Motor neuron (in vitro differentiated cells): ENCODE measurements around the gene ATP8A2. TPM values are rescaled to one million over a fixed set of nuclear protein-coding genes. Genes with fewer than 3 reads are reported as not detected.

Experiments used
- ATAC-seq, 8 experiments: fragments of 200-7000 bp; cut with Tn5 transposase; replicated peaks in 6 of 8; 2 replicates each; pipeline ENCODE4 v1.8.0; 2021; ENCODE audit warnings: mild to moderate bottlenecking in 8 of 8, moderate library complexity in 8 of 8
- H3K27ac ChIP-seq, 2 donors: fragments of 250-450 bp; sonication (Bioruptor Pico); 2 replicates each; pipeline ENCODE4 v1.9.0; 2021; ENCODE audit warnings: antibody characterized with exemption in 2 of 2, mild to moderate bottlenecking in 2 of 2, moderate library complexity in 1 of 2
- H3K4me1 ChIP-seq, 2 donors: fragments of 250-450 bp; sonication (Bioruptor Pico); replicated peaks in 1 of 2; 2 replicates each; pipeline ENCODE4 v1.6.1; 2021; ENCODE audit warnings: antibody characterized with exemption in 2 of 2, mild to moderate bottlenecking in 2 of 2, moderate library complexity in 1 of 2
- H3K4me3 ChIP-seq, 5 donors: fragments of 250-450 bp; sonication (Bioruptor Pico); 2 replicates each; pipeline ENCODE4 v1.9.0; 2021; ENCODE audit warnings: antibody characterized with exemption in 5 of 5, mild to moderate bottlenecking in 5 of 5, moderate library complexity in 4 of 5
- WGBS, 10 experiments: fragments of 450-650 bp; shearing (Covaris generic); methylation state at CpG; one replicate each; pipeline ENCODE4 v1.0.0; 2022; 5-methylcytosine and 5-hydroxymethylcytosine counted together
- in situ Hi-C, 9 experiments: fragments of 400-800 bp; cut with MboI; loops; one replicate each; pipeline ENCODE4 v1.15.0; 2021; ENCODE audit warnings: low sequenced_read_pairs in 9 of 9, low pct_unique_long_range_greater_than_20kb in 2 of 9; ENCODE audit not compliant: unreplicated experiment in 9 of 9
- total RNA-seq, 8 experiments: library from RNA; unstranded; fragments of 300-600 nt; gene quantifications; 2 replicates each; pipeline versions ENCODE4 v1.2.3 to v1.2.4, GENCODE V29; 2022

ATP8A2 gene
- total RNA-seq, 8 experiments from 2014 or later, result 0.10 to 13.8 (median 6.7) TPM

- Histone ChIP-seq H3K27ac (no peak overlapping the region), H3K4me3 (no peak overlapping the region), H3K4me1 (peaks cover 0 to 5% of the 10 kb centered on the region in 2 donors)
- 8 to 91% (median 70%) methylated on average over 2 to 7 of the region's 7 CpGs for WGBS, 10 experiments
- ATAC-seq, result peak in 4 of 8 experiments; percentile 28 to 78 (median 42)
- in situ Hi-C loops, result no loop called here
Measured at GRCh38 chr13:25630329-25630900, 258.6 kb downstream of the ATP8A2 start.

GRCh38 chr13:25632166-25632888, 260.6 kb downstream of the ATP8A2 start:
- H3K4me1 ChIP-seq, result peaks cover 0 to 5% of the 10 kb centered on the region in 2 donors
- in situ Hi-C loops, result no loop called here
- no peak overlapping the region for H3K27ac ChIP-seq
- ATAC-seq, result no peak
- no peak overlapping the region for H3K4me3 ChIP-seq
- 60 to 100% (median 80%) methylated on average over 1 to 5 of the region's 8 CpGs; no CpG with 5 or more reads in 1 of the 10 experiments for WGBS, 10 experiments

- WGBS, 10 experiments, result 0 to 93% (median 41%) methylated on average over 1 to 5 of the region's 5 CpGs
- H3K4me3 ChIP-seq, result no peak overlapping the region
- ATAC-seq, result no peak
- H3K4me1 ChIP-seq, result peaks cover 0 to 5% of the 10 kb centered on the region in 2 donors
- in situ Hi-C loops, result no loop called here
- H3K27ac ChIP-seq, result no peak overlapping the region
Measured at GRCh38 chr13:25633093-25633492, 261.3 kb downstream of the ATP8A2 start.

- 0 to 100% (median 67%) methylated on average over 1 of the region's 1 CpG; no CpG with 5 or more reads in 1 of the 10 experiments for WGBS, 10 experiments
- ATAC-seq, result no peak
- Histone ChIP-seq H3K27ac (no peak overlapping the region), H3K4me1 (no peaks in the 10 kb centered on the region), H3K4me3 (no peak overlapping the region)
- in situ Hi-C loops, result no loop called here
Measured at GRCh38 chr13:25645681-25646080, 273.9 kb downstream of the ATP8A2 start.

GRCh38 chr13:25649001-25649633, 277.3 kb downstream of the ATP8A2 start:
- Histone ChIP-seq H3K4me3 (no peak overlapping the region), H3K27ac (no peak overlapping the region), H3K4me1 (no peaks in the 10 kb centered on the region)
- WGBS, 10 experiments, result 0 to 100% (median 79%) methylated on average over 1 of the region's 1 CpG; no CpG with 5 or more reads in 2 of the 10 experiments
- no peak for ATAC-seq
- in situ Hi-C loops, result no loop called here

GRCh38 chr13:25652764-25653163, 281.0 kb downstream of the ATP8A2 start:
- WGBS, 10 experiments, result 0 to 100% (median 53%) methylated on average over 1 to 2 of the region's 2 CpGs
- in situ Hi-C loops, result no loop called here
- Histone ChIP-seq H3K4me1 (no peaks in the 10 kb centered on the region), H3K4me3 (no peak overlapping the region), H3K27ac (no peak overlapping the region)
- no peak for ATAC-seq

- no peaks in the 10 kb centered on the region for H3K4me1 ChIP-seq
- 0 to 100% (median 46%) methylated on average over 1 to 3 of the region's 4 CpGs; no CpG with 5 or more reads in 3 of the 10 experiments for WGBS, 10 experiments
- peak in 3 of 8 experiments; percentile 57 to 99 (median 95) for ATAC-seq
- in situ Hi-C loops, result no loop called here
- H3K27ac ChIP-seq, result no peak overlapping the region
- H3K4me3 ChIP-seq, result no peak overlapping the region
Measured at GRCh38 chr13:25654322-25654721, 282.5 kb downstream of the ATP8A2 start.

- Histone ChIP-seq H3K27ac (no peak overlapping the region), H3K4me1 (no peaks in the 10 kb centered on the region), H3K4me3 (no peak overlapping the region)
- in situ Hi-C loops, result no loop called here
- WGBS, 10 experiments, result 0 to 100% (median 14%) methylated on average over 1 to 3 of the region's 3 CpGs; no CpG with 5 or more reads in 5 of the 10 experiments
- no peak for ATAC-seq
Measured at GRCh38 chr13:25657157-25657556, 285.4 kb downstream of the ATP8A2 start.

GRCh38 chr13:25659091-25659795, 287.5 kb downstream of the ATP8A2 start:
- ATAC-seq, result no peak
- in situ Hi-C loops, result no loop called here

GRCh38 chr13:25660996-25661395, 289.2 kb downstream of the ATP8A2 start:
- ATAC-seq, result no peak
- WGBS, 10 experiments, result 18 to 94% (median 82%) methylated on average over 2 to 5 of the region's 5 CpGs; no CpG with 5 or more reads in 2 of the 10 experiments
- in situ Hi-C loops, result no loop called here

More at GRCh38 chr13:25659091-25659795, 287.5 kb downstream of the ATP8A2 start:
- WGBS, 10 experiments, result 10 to 100% (median 75%) methylated on average over 2 to 14 of the region's 14 CpGs
- H3K27ac ChIP-seq, result no peak overlapping the region
- no peak overlapping the region for H3K4me3 ChIP-seq
- no peaks in the 10 kb centered on the region for H3K4me1 ChIP-seq

GRCh38 chr13:25662516-25662915, 290.7 kb downstream of the ATP8A2 start:
- WGBS, 10 experiments, result 0 to 100% (median 40%) methylated on average over 1 of the region's 1 CpG; no CpG with 5 or more reads in 2 of the 10 experiments
- Histone ChIP-seq H3K4me3 (no peak overlapping the region), H3K4me1 (no peaks in the 10 kb centered on the region), H3K27ac (no peak overlapping the region)
- no peak for ATAC-seq
- in situ Hi-C loops, result no loop called here

More at GRCh38 chr13:25660996-25661395, 289.2 kb downstream of the ATP8A2 start:
- no peak overlapping the region for H3K27ac ChIP-seq
- no peaks in the 10 kb centered on the region for H3K4me1 ChIP-seq
- no peak overlapping the region for H3K4me3 ChIP-seq

- no peak overlapping the region for H3K27ac ChIP-seq
- no peak for ATAC-seq
- in situ Hi-C loops, result no loop called here
- H3K4me3 ChIP-seq, result no peak overlapping the region
- H3K4me1 ChIP-seq, result no peaks in the 10 kb centered on the region
Measured at GRCh38 chr13:25668345-25668744, 296.6 kb downstream of the ATP8A2 start.

GRCh38 chr13:25673711-25674110, 301.9 kb downstream of the ATP8A2 start:
- no peak for ATAC-seq
- H3K27ac ChIP-seq, result no peak overlapping the region
- WGBS, 10 experiments, result 5 to 95% (median 82%) methylated on average over 1 to 5 of the region's 5 CpGs
- no peak overlapping the region for H3K4me3 ChIP-seq
- in situ Hi-C loops, result no loop called here
- no peaks in the 10 kb centered on the region for H3K4me1 ChIP-seq
